ENCODE results near the gene CACFD1. TPM values are rescaled to one million over a fixed set of nuclear protein-coding genes. Genes with fewer than 3 reads are reported as not detected.

Gene CACFD1
- total and polyA plus RNA-seq, 2 of the 13 experiments (the other 11 are each of a cell fraction or from before 2014, with no cell fraction given): 13.8 to 14.6 TPM

DNA sequence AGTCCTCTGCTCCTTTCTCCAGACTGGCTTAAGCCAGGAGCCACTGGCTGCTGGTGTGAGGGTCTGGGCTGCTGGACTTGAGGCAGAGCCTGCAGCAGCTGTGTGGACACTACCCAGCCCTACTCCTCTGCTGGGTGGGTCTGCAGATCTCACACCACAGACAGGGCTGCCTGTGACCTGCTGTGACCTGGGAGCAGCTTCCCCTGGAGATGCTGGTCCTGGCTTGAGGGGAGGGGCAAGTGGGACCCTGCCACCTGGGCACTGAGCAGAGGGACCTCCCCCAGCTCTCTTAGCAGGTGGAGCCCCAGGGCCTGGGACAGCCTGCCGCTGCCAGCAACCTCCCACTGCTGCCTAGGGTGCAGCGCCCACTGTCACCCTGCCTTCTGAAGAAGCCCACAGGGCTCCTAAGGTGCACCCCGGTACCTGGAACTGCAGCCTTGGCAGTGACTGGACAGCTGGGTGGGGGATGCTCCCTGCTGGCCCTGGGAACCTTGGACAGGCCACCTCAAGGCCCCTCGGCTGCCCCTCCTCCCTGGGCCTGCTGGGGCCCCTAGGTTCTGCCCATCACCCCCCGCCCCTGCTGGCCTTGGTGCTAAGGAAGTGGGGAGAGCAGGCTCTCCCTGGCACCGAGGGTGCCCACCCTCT lies 9.1 kb downstream of the CACFD1 start:
- Histone ChIP-seq H3K9ac (ENCODE audit: insufficient read depth, low read depth, low read length) (no peak overlapping the region), H2AFZ (ENCODE audit: low read length) (no peak overlapping the region), H3K27me3 (ENCODE audit: control insufficient read depth in 1 of 2, insufficient read depth in 2 of 2, low read length in 2 of 2) (no peaks in the 10 kb centered on the region), H3K4me2 (ENCODE audit: low read depth, low read length) (no peak overlapping the region), H4K20me1 (ENCODE audit: insufficient read depth, low read length) (no peaks in the 10 kb centered on the region), H3K36me3 (replicated peaks in 1 of 2; ENCODE audit: control insufficient read depth in 1 of 2, insufficient read depth in 2 of 2, low read length in 2 of 2) (peaks cover 4 to 8% of the 10 kb centered on the region in 2 experiments; a peak in 3 of 5 replicates), H3K4me3 (replicated peaks in 1 of 3; ENCODE audit: insufficient read depth in 1 of 3, low read depth in 2 of 3, low read length in 3 of 3) (no peak overlapping the region), H3K79me2 (ENCODE audit: insufficient read depth, low read length) (no peaks in the 10 kb centered on the region), H3K9me3 (ENCODE audit: low read length) (no peaks in the 10 kb centered on the region), H3K4me1 (ENCODE audit: insufficient read depth, low read length) (peaks cover 10% of the 10 kb centered on the region; the same call in 1 of the 2 replicates), H3K27ac (ENCODE audit: extremely low read length, insufficient read depth, low read length) (no peak overlapping the region)
- peak; percentile 4 for ATAC-seq
- in situ Hi-C loops (cut with HindIII; ENCODE audit: extremely low pct_ligation_motif_present, low pct_unique_long_range_greater_than_20kb) (no loop called here), intact Hi-C loops (cut with micrococcal nuclease; ENCODE audit: unreplicated experiment) (no loop called here)
- POLR2A ChIA-PET: interaction anchor here (1.2 to 1.9 kb wide), 3 partner anchors 8 to 10 kb away, joined by 6 to 9 read pairs (median 8); partner anchors contain the start of genes CACFD1 and SLC2A6
- no peak for DNase-seq (ENCODE audit: low spot score)
- TF ChIP-seq FIP1L1 (IDR thresholded peaks at IDR 0.05; ENCODE audit: borderline replicate concordance, insufficient read depth, low read depth, low read length) (no peak), POLR2G (IDR thresholded peaks at IDR 0.05; ENCODE audit: low read depth, low read length) (peak; percentile 18; the same call in 1 of the 2 replicates), RFX5 (IDR thresholded peaks at IDR 0.05; ENCODE audit: low read depth, low read length) (no peak), KDM2A (CRISPR knock-in tag; IDR thresholded peaks at IDR 0.05; ENCODE audit: borderline replicate concordance, low read depth) (0 out of 2 replicates have a peak, but pooled peaks have one; percentile 10)
- CTCF ChIA-PET (ENCODE audit: low intra/inter-chr PET ratio, low total read pairs): no interaction called here
- no peak for FAIRE-seq
- WGBS (ENCODE audit: low lambda C conversion rate): no CpG with 5 or more reads among the region's 6 CpGs
- BruUV-seq (replicated peaks): no TSS peak

DNA sequence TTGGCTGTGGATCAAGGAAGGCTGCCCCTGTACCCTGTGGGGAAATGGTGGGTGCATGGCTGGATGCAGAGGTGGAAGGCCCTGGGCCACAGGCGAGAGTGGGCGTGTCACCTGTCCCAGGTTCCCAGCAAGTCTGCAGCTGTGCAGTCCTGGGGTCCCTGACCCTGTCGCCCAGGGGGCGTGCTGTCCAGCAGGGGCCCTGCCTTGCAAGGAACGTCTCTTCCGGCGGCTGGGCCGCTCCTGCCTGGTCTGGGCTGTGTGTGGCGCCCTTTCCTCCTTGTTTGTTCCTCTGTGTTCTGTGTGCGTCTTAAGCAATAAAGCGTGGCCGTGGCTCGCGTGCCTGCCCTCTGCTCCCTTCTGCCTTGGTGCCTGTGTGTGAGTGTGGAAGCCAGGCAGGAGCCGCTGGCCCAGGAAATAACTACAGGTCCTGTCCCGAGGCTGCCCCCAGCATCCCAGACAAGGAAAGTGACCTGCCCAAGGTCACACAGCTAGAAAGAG lies 10.7 kb downstream of the CACFD1 start:
- H3K27ac ChIP-seq (ENCODE audit: extremely low read length, insufficient read depth, low read length): no peak overlapping the region
- H3K4me2 ChIP-seq (ENCODE audit: low read depth, low read length): no peak overlapping the region
- H3K36me3 ChIP-seq (replicated peaks in 1 of 2; ENCODE audit: control insufficient read depth in 1 of 2, insufficient read depth in 2 of 2, low read length in 2 of 2): peaks cover 4 to 9% of the 10 kb centered on the region in 2 experiments; a peak in 3 of 5 replicates
- CTCF ChIA-PET (ENCODE audit: low intra/inter-chr PET ratio, low total read pairs): no interaction called here
- BruUV-seq (replicated peaks): no TSS peak
- DNase-seq (ENCODE audit: low spot score) (no peak), FAIRE-seq (no peak), ATAC-seq (peak; percentile 21)
- no peaks in the 10 kb centered on the region for H3K79me2 ChIP-seq (ENCODE audit: insufficient read depth, low read length)
- H2AFZ ChIP-seq (ENCODE audit: low read length): no peak overlapping the region
- peaks cover 10% of the 10 kb centered on the region; the same call in 1 of the 2 replicates for H3K4me1 ChIP-seq (ENCODE audit: insufficient read depth, low read length)
- H3K4me3 ChIP-seq (replicated peaks in 1 of 3; ENCODE audit: insufficient read depth in 1 of 3, low read depth in 2 of 3, low read length in 3 of 3): no peak overlapping the region
- H3K27me3 ChIP-seq (ENCODE audit: control insufficient read depth in 1 of 2, insufficient read depth in 2 of 2, low read length in 2 of 2): no peaks in the 10 kb centered on the region
- no peaks in the 10 kb centered on the region for H4K20me1 ChIP-seq (ENCODE audit: insufficient read depth, low read length)
- 54% methylated on average over 13 of the region's 16 CpGs for WGBS (ENCODE audit: low lambda C conversion rate)
- in situ Hi-C loops (cut with HindIII; ENCODE audit: extremely low pct_ligation_motif_present, low pct_unique_long_range_greater_than_20kb) (no loop called here), intact Hi-C loops (cut with micrococcal nuclease; ENCODE audit: unreplicated experiment) (no loop called here)
- no peaks in the 10 kb centered on the region for H3K9me3 ChIP-seq (ENCODE audit: low read length)
- no peak overlapping the region for H3K9ac ChIP-seq (ENCODE audit: insufficient read depth, low read depth, low read length)
- POLR2A ChIA-PET: interaction anchor here (1.9 to 2.3 kb wide), 2 partner anchors 10 to 11 kb away, joined by 8 to 11 read pairs; partner anchors contain the start of gene CACFD1
- TF ChIP-seq RBFOX2 (IDR thresholded peaks at IDR 0.05; ENCODE audit: low read depth, low read length) (peak; percentile 58), RBM22 (optimal IDR thresholded peaks at IDR 0.05; ENCODE audit: low read length) (peak; percentile 65), CTCF (CRISPR knock-in tag; IDR thresholded peaks at IDR 0.05) (peak; percentile 32; the same call in 1 of the 2 replicates), AGO1 (IDR thresholded peaks at IDR 0.05; ENCODE audit: low read depth, low read length, poor library complexity, severe bottlenecking) (peak; percentile 98), ZC3H13 (CRISPR knock-in tag; IDR thresholded peaks at IDR 0.05) (peak; percentile 77; the same call in 1 of the 2 replicates), SRSF9 (IDR thresholded peaks at IDR 0.05; ENCODE audit: borderline replicate concordance, insufficient read depth, low read depth, low read length, poor library complexity, severe bottlenecking) (no peak), ZFP1 (CRISPR knock-in tag; IDR thresholded peaks at IDR 0.05) (no peak), ESRRA (CRISPR knock-in tag; IDR thresholded peaks at IDR 0.05; ENCODE audit: low read depth) (peak; percentile 51; the same call in 1 of the 2 replicates)
- TF ChIP-seq, protein P1, sequence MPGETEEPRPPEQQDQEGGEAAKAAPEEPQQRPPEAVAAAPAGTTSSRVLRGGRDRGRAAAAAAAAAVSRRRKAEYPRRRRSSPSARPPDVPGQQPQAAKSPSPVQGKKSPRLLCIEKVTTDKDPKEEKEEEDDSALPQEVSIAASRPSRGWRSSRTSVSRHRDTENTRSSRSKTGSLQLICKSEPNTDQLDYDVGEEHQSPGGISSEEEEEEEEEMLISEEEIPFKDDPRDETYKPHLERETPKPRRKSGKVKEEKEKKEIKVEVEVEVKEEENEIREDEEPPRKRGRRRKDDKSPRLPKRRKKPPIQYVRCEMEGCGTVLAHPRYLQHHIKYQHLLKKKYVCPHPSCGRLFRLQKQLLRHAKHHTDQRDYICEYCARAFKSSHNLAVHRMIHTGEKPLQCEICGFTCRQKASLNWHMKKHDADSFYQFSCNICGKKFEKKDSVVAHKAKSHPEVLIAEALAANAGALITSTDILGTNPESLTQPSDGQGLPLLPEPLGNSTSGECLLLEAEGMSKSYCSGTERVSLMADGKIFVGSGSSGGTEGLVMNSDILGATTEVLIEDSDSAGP (CRISPR knock-in tag; IDR thresholded peaks at IDR 0.05; ENCODE audit: borderline replicate concordance): peak; percentile 36; the same call in 1 of the 2 replicates

Measured in HepG2 (cell line).